Smooth muscle cell (in vitro differentiated cells): ENCODE measurements around the gene CALML5. TPM values are rescaled to one million over a fixed set of nuclear protein-coding genes. Genes with fewer than 3 reads are reported as not detected.

Source experiments
- DNase-seq: peaks from one replicate; lab custom pipeline; 2025; ENCODE audit not compliant: unreplicated experiment; lab: John Stamatoyannopoulos, UW
- H2AFZ ChIP-seq: fragments of 200-600 bp; sonication (generic); 2 replicates; pipeline ENCODE4 v1.6.0; 2016; ENCODE audit warnings: antibody characterized with exemption, low read depth, mild to moderate bottlenecking
- H3F3A ChIP-seq: fragments of 200-600 bp; sonication (generic); 2 replicates; pipeline ENCODE4 v1.6.0; 2017; ENCODE audit warnings: antibody characterized with exemption, low read depth
- H3K27ac ChIP-seq: fragments of 200-600 bp; sonication (generic); 2 replicates; pipeline ENCODE4 v1.5.1; 2016; ENCODE audit warnings: low read depth, mild to moderate bottlenecking
- H3K27me3 ChIP-seq: fragments of 200-600 bp; sonication (generic); 2 replicates; pipeline ENCODE4 v1.6.1; 2016; ENCODE audit warnings: low read depth, mild to moderate bottlenecking
- H3K36me3 ChIP-seq: fragments of 200-600 bp; sonication (generic); 2 replicates; pipeline ENCODE4 v1.5.1; 2016; ENCODE audit warnings: low read depth
- H3K4me1 ChIP-seq: fragments of 200-600 bp; sonication (generic); 2 replicates; pipeline ENCODE4 v1.5.1; 2016; ENCODE audit warnings: low read depth
- H3K4me2 ChIP-seq: fragments of 200-600 bp; sonication (generic); 2 replicates; pipeline ENCODE4 v1.6.0; 2016; ENCODE audit warnings: mild to moderate bottlenecking
- H3K4me3 ChIP-seq: fragments of 200-600 bp; sonication (generic); 2 replicates; pipeline ENCODE4 v1.5.1; 2016; ENCODE audit warnings: mild to moderate bottlenecking
- H3K79me2 ChIP-seq: fragments of 200-600 bp; sonication (generic); 2 replicates; pipeline ENCODE4 v1.6.0; 2016; ENCODE audit warnings: low read depth, mild to moderate bottlenecking
- H3K9ac ChIP-seq: fragments of 200-600 bp; sonication (generic); 2 replicates; pipeline ENCODE4 v1.6.0; 2016; ENCODE audit warnings: low read depth
- H3K9me3 ChIP-seq: fragments of 200-600 bp; sonication (generic); replicated peaks from 2 replicates; pipeline ENCODE4 v1.5.1; 2016; ENCODE audit warnings: low read depth
- H4K20me1 ChIP-seq: fragments of 200-600 bp; sonication (generic); 2 replicates; pipeline ENCODE4 v1.6.0; 2016; ENCODE audit warnings: low read depth
- WGBS: methylation state at CpG from one replicate; pipeline ENCODE4 v1.1.7; 2016; ENCODE audit warnings: low lambda C conversion rate; 5-methylcytosine and 5-hydroxymethylcytosine counted together
- polyA plus RNA-seq: library from polyadenylated mRNA; unstranded; fragments of >200 nt; fragmentation: Nextera tagmentation; extraction: Ambion mirVana; gene quantifications from 2 replicates; pipeline ENCODE4 v1.2.1, GENCODE V29; 2016
- total RNA-seq: library from RNA; depleted of rRNA; stranded (reverse); fragments of >200 nt; gene quantifications from 2 replicates; pipeline ENCODE4 v1.2.3, GENCODE V29; 2014
- TF ChIP-seq, protein P1 (sequence below): fragments of 200-600 bp; sonication (generic); IDR thresholded peaks from 2 replicates; pipeline ENCODE4 v1.5.1; 2017; ENCODE audit warnings: borderline replicate concordance, mild to moderate bottlenecking, antibody characterized with exemption; ENCODE audit not compliant: insufficient read depth, poor library complexity, severe bottlenecking

CALML5 gene
- total and polyA plus RNA-seq, 2 experiments from 2014 or later = 16.5 to 24.3 TPM

GRCh38 chr10:5507649-5508131 lies 8.3 kb upstream of the CALML5 start:
- TF ChIP-seq, protein P1, sequence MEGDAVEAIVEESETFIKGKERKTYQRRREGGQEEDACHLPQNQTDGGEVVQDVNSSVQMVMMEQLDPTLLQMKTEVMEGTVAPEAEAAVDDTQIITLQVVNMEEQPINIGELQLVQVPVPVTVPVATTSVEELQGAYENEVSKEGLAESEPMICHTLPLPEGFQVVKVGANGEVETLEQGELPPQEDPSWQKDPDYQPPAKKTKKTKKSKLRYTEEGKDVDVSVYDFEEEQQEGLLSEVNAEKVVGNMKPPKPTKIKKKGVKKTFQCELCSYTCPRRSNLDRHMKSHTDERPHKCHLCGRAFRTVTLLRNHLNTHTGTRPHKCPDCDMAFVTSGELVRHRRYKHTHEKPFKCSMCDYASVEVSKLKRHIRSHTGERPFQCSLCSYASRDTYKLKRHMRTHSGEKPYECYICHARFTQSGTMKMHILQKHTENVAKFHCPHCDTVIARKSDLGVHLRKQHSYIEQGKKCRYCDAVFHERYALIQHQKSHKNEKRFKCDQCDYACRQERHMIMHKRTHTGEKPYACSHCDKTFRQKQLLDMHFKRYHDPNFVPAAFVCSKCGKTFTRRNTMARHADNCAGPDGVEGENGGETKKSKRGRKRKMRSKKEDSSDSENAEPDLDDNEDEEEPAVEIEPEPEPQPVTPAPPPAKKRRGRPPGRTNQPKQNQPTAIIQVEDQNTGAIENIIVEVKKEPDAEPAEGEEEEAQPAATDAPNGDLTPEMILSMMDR = no peak
- Histone ChIP-seq H3K4me2 (no peak overlapping the region), H3K4me1 (no peaks in the 10 kb centered on the region), H2AFZ (no peak overlapping the region), H3F3A (no peaks in the 10 kb centered on the region), H3K79me2 (no peaks in the 10 kb centered on the region), H3K27ac (no peak overlapping the region), H3K9me3 (no peaks in the 10 kb centered on the region), H3K36me3 (no peaks in the 10 kb centered on the region), H3K27me3 (no peaks in the 10 kb centered on the region), H3K4me3 (no peak overlapping the region), H4K20me1 (no peaks in the 10 kb centered on the region), H3K9ac (no peak overlapping the region)
- WGBS = 98% methylated on average over 14 of the region's 14 CpGs
- no peak for DNase-seq

GRCh38 chr10:5506751-5507648 lies 7.6 kb upstream of the CALML5 start:
- no peaks in the 10 kb centered on the region for H3F3A ChIP-seq
- WGBS = 95% methylated on average over 19 of the region's 19 CpGs
- no peaks in the 10 kb centered on the region for H3K4me1 ChIP-seq
- no peak for DNase-seq
- no peak overlapping the region for H3K4me3 ChIP-seq
- H2AFZ ChIP-seq = no peak overlapping the region
- no peak overlapping the region for H3K4me2 ChIP-seq
- no peaks in the 10 kb centered on the region for H3K27me3 ChIP-seq
- H3K36me3 ChIP-seq = no peaks in the 10 kb centered on the region
- TF ChIP-seq, protein P1 = no peak
- no peak overlapping the region for H3K9ac ChIP-seq
- no peaks in the 10 kb centered on the region for H4K20me1 ChIP-seq
- no peak overlapping the region for H3K27ac ChIP-seq
- H3K79me2 ChIP-seq = no peaks in the 10 kb centered on the region
- no peaks in the 10 kb centered on the region for H3K9me3 ChIP-seq

GRCh38 chr10:5506246-5506645 lies 6.9 kb upstream of the CALML5 start:
- no peak for DNase-seq
- Histone ChIP-seq H3K4me3 (no peak overlapping the region), H2AFZ (no peak overlapping the region), H3F3A (no peaks in the 10 kb centered on the region), H3K4me1 (no peaks in the 10 kb centered on the region), H3K9me3 (no peaks in the 10 kb centered on the region), H3K79me2 (no peaks in the 10 kb centered on the region), H3K27ac (no peak overlapping the region), H4K20me1 (no peaks in the 10 kb centered on the region), H3K36me3 (no peaks in the 10 kb centered on the region), H3K9ac (no peak overlapping the region), H3K4me2 (no peak overlapping the region), H3K27me3 (no peaks in the 10 kb centered on the region)
- TF ChIP-seq, protein P1 = no peak
- WGBS = 85% methylated on average over 2 of the region's 2 CpGs
